Esophagus muscularis mucosa (tissue), 3 donors: ENCODE measurements around the gene AUTS2.

Experiments
- POLR2A ChIP-seq: fragments of 450-650 bp; IDR thresholded peaks from one replicate; pipeline ENCODE4 v1.6.1; 2017; ENCODE audit warnings: antibody characterized with exemption, moderate library complexity, mild to moderate bottlenecking, low read depth
- TF ChIP-seq, protein P1 (sequence below), 3 experiments: fragments of 200-600 bp in 2 of 3; fragments of 450-650 bp in 1 of 3; sonication (generic) in 2 of 3; IDR thresholded peaks; one replicate each; pipeline ENCODE4 v1.5.1; 2017 to 2019; ENCODE audit warnings: antibody characterized with exemption in 3 of 3, mild to moderate bottlenecking in 2 of 3, moderate library complexity in 1 of 3

- no peak for TF ChIP-seq POLR2A
- TF ChIP-seq, protein P1, sequence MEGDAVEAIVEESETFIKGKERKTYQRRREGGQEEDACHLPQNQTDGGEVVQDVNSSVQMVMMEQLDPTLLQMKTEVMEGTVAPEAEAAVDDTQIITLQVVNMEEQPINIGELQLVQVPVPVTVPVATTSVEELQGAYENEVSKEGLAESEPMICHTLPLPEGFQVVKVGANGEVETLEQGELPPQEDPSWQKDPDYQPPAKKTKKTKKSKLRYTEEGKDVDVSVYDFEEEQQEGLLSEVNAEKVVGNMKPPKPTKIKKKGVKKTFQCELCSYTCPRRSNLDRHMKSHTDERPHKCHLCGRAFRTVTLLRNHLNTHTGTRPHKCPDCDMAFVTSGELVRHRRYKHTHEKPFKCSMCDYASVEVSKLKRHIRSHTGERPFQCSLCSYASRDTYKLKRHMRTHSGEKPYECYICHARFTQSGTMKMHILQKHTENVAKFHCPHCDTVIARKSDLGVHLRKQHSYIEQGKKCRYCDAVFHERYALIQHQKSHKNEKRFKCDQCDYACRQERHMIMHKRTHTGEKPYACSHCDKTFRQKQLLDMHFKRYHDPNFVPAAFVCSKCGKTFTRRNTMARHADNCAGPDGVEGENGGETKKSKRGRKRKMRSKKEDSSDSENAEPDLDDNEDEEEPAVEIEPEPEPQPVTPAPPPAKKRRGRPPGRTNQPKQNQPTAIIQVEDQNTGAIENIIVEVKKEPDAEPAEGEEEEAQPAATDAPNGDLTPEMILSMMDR (IDR thresholded peaks at IDR 0.05): no peak
Measured at GRCh38 chr7:70554646-70555045, 956.4 kb downstream of the AUTS2 start.
